Stimulated activated CD4-positive, alpha-beta T cell treated with anti-CD3 and anti-CD28 coated beads, TNF-alpha, amount 100 ng/mL, for 24 hours (primary cell): ENCODE data around the gene RCAN1.
"Not testable (repeated sequence)": the region's sequence is repeated elsewhere in the genome, so short reads cannot be mapped to it uniquely, and the experiment has no call there.

ENCODE experiments used
- DNase-seq, 3 experiments: peaks; one replicate each; pipeline ENCODE4 v3.0.0-alpha.2; 2020; ENCODE audit warnings: low read depth in 3 of 3

The RCAN1 gene

DNA sequence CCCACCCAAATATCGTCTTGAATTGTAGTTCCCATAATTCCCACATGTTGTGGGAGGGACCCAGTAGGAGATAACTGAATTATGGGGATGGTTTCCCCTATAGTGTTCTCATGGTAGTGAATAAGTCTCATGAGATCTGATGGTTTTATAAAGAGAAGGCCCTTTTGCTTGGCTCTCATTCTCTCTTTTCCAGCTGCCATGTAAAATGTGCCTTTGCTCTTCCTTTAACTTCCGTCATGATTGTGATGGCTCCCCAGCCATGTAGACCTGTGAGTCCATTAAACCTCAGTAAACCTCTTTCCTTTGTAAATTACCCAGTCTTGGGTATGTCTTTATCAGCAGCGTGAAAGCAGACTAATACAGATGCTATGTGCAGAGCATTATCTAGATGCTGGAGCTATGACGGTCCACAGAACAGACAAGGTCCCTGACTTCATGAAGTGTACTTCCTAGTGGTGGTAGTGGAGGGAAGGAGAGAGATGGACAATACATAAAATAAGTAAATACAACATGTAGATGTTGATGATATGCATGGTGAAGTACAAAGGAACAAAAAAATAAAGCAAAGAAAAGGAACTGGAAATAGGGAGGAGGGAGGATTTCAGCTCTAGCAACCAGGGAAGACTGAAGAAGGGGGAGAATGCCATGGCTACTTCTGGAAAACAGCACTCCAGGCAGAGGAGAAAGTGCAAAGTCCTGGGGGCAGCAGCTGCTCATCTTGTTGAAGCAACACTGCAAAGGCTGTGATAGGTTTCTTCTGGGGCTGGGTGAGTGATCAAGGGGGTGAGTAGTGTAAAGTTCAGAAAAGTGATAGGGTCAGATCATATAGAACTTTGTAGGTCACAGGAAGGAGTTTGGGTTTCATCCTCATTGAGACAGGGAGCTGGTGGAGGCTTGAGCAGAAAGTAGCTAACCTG is 6.8 kb upstream of the RCAN1 start:
- no peak for DNase-seq

DNA sequence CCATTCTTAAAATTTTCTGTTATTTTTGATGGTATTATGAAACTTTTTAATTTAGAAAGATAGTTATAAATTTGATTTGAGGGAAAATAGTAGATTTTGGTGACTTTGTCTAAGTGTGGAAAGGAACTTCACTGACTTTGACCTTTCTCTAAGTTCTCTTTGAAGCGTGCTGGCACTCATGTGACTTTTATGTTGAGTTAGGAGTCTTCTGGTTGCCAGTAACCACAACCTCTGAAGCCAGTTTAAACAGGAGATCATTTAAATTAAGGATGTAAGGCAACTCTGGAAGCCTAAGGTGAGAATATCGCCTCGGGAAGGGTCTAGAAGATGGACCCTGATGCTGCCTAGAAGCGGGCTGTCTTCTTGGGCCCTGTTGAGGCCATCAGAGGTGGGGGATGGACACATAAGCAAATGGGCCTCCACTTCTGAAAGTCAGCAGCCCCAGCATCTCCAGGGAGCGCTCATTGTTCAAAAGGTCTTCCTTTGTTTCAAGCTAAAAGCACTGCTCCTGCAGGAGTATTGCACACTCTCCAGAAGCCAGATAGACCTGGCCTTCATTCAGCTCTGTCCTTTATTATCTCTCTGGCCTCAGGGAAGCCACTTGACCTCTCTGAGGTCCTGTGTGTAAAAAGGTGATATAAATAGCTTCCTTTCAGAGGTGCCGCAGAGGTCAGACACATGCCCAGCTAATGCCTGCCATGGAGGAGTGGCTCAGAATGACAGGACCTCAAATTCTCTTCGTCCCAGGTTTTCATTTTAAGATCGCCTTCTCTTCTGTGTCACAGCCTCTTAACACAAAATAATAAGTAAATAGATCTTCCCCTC is 5.1 kb upstream of the RCAN1 start:
- DNase-seq = no peak

DNA sequence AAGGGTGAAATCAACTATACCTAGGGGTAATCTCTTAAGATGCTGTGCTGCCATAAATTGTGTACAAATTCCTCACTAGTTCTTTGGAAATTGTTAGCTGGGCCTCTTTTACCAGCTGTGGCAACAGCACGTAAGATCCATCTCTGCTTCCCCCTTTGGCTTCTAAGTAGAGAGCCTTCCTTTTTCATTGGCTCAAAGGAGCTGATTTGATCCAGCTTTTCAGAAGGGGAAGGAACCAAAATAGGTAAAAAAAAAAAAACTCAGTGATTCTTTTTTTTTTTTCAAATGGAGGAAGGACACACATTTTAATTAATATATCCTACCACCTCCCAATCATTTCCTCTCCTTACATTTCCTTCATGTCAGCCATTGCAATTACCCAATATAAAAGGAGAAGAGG is 4.0 kb upstream of the RCAN1 start:
- no peak for DNase-seq

DNA sequence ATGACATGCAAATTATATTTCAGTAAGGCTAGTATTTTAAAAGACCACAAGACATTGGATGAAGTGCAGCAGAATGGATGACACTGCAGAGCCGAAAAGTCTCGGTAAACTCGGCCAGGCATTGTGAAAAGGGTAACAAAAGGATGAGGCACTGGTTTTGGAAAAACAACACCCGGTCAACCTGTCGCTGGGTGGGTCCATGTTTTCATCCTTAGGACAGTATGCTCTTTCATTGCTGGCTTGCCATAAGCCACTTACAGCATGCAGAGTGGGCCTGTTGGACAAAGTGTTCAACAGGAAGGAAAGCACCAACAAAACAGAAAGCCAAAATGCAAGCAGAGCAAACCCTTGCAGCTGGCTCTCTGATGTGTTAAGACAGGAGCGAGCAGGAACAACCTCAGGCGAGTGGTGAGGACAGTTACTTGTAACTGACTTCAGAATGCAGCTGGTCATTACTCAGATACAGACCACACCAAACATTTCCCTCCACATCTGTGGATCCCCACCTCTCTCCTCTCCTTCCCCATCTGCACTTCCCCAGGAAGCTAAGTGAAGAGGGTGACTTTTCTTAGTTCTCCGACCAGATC is 2.9 kb upstream of the RCAN1 start:
- DNase-seq = no peak

DNA sequence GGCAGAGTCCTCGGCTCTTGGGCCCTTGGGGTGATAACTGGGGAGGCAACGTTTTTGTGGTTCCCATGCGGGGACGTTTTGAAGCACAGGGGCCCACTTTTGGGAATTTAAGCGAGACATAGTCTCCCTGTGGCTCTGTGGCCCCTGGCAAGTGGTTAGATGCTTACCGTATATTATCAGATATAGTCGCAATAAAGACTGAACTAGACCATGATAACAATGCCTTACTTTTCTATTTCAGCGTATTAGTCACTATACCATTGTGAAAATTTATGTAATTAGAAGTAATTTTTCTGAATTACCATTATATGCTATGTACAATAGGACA is 538 bp upstream of the RCAN1 start:
- DNase-seq = no peak

DNA sequence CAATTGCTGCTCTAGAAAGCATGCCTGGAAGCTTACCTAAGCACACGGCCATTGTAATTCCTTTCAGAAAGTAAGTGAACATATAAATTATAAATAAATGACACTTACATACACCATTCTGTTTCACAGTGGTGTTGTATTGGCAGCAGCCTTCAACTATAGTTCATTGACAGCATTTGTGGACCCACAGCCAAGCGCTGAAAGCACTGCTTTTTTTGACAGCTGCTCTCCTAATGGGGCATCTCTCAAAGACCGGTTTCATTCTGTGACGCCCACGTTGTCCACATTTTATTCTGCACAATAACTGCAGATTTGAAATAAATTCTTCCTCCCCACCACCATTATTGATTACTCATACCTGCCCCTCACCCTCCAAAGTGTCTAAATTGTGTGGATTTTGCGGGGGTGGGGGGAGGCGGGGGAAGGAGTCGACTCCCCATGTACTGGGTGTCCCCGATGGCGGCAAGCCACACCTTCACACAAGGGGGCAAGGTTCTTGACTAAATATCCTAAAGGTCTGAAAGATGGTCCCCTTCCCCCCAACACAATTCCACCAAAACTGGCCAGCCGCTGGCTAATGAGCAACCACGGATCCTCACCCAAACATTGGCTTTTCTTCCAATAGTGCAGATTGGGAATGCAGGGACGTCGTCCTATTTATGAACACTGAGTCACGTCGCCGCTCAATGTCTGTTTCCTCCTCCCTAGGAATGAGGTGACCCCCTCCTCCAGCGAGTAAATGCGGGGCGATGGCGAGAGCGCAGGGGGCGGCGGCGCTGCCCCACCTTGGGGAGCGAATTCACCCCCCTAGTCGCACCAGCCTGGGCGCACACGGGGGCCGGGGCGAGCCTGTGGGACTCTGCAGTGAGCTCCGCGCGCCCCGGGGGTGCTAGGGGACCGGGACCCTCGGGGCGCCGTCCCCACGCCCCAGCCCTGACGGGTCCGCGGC is 960 bp downstream of the RCAN1 start:
- DNase-seq = no peak

DNA sequence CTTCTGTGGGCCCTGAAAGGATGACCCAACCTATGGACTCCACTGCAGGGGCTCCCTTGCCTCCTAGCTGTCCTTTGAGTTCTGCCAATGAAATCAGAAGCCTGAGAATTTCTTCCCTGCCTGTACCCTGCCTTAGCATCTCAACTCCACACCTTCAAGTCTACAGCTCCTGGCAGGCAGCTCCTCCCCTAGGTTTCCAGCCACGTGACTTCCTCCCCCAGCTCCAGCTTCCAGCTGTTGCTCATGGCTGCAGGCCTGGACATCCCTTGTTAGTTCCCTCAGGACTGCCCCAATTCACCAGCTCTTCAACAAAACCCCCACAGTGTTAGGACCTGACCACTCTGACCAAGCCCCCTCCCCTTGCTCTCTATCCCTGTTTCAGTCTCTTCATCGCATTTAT is 2.4 kb downstream of the RCAN1 start:
- no peak for DNase-seq

DNA sequence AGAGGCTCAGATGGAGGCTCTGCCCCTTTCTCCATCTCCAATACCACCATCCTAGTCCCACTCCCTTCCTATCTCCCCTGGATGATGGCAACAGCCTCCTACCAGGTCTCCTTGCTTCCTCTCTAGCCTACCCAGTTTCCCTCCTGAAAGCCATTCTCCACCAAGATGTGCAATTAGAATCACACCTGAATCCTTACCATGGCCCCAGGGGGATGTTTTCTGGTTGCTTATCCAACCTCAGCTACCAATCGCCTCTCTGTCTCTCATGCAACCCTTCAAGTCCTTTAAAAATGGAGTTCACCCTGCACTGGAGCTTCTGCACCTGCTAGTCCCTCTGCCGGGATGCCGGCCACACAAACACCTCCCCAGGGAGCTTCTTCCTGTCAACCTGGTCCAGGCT is 2.9 kb downstream of the RCAN1 start:
- DNase-seq = no peak

DNA sequence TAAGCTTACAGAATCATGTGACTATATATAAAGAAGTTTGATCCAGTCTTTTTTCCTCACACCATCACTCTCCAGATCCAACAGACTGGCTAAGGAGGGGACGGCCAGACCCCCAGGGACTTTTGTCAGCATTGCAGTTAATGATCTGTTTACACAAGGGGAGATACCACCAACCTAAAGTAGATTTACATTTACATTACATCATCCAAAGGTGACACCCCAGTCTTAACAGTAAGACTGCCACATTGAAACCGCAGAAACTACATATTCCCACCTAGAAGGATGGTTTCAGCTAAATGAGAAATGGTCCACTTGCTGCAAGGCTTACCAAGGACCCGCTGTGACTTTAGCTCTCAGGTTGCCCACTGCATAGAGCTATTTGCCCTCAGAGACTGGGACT is 3.4 kb downstream of the RCAN1 start:
- DNase-seq = no peak

DNA sequence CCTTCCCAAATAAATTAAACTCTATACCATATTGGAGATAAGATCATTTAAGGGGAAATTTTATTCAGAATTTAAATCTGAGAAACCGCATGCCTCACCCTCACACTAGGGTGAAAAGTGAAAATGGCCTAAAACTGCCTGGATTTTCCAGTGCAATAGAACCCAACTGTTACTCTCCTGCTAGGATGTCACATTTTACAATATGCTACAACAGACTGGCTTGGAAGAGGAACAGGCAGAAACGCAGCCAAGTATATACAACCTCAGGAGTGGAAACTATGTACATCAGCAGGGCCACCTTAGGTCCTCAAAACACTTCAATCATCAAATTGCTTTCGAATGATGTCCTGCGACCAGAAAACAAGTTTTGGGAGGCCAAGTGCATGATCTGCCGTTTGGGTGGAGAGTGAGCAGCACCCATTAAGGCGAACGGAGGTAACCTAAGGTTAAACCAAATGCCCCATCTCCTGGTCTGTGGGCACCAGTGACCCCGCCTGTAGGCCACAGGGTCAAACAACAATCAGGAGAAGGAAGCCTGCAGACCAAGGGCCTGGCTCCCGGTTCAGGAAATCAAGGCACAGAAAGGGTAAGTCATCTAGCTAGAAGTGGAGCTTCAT is 4.9 kb downstream of the RCAN1 start:
- no peak for DNase-seq

DNA sequence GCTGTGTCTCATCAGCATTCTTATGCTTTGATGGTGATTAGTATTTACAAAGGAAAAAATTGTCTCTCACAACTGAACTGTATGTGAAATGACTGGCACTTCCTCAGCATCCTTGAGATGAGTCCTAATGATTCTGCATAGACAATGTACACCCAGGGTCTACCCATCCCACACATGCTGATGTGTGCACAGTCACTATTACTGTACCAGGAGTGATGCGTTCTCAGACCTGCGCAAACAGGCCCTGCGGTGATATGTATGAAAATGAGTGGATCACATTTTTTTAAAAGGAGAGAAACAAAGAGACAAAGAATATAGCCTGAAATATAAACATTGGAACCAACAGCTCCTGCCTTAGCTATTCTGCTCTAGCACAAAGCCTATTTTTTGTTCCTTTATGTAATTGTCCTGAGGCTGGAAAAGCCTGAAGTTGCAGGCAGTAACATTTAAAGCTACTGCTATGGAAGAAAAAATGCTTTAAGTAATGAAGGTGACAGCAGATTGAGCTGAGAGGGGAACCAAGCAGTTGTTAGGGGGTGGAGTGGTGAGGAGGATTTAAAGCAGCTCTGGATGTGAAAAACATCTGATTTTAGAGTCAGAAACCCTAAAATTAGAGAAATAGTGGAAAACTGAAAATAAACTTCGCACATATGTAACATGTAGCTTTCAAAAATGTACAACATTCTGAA is 5.5 kb downstream of the RCAN1 start:
- no peak for DNase-seq

DNA sequence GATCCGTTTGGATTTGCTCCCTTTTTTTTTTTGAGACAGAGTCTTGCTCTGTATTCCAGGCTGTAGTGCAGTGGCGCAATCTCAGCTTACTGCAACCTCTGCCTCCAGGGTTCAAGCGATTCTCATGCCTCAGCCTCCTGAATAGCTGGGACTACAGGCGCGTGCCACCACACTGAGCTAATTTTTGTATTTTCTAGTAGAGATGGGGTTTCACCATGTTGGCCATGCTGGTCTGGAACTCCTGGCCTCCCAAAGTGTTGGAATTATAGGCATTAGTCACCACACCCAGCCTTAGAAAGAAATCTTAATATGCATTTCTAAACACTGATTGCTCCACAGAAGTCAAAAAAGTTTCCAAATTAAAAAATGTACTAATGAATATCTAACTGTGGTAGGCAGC is 7.5 kb downstream of the RCAN1 start:
- not testable (repeated sequence) for DNase-seq

DNA sequence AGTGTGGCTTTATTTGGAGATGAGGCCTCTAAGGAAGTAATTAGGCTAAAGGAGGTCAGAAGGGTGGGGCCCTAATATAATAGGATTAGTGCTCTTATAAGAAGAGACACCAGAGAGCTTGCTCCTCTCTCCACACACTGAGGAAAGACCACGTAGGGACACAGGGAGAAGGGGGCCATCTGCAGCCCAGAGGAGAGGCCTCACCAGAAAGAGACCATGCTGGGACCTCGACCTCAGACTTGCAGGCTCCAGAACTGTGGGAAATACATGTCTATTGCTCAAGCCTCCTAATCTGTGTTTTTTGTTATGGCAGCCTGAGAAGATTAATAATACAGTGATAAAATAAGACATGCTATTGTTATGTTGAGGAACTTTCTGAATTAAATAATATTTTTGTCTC is 8.3 kb downstream of the RCAN1 start:
- no peak for DNase-seq

DNA sequence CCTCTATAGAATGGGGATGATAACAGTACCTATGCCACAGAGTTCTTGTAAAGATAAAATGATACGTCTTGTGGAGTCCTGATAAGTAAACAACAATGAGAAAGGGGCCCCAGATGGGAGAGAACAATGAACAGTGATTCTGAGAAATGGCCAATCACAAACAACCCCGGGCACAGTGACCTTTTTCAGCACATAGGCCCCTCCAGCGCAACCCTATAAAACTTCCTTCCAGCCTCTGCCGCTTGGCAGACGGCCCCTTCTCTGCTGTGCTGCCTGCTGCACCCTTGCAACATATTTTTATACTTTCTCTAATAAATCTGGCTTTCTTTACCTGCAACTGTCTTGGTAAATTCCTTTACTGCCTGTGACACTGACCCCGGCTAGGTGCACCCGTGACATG is 8.9 kb downstream of the RCAN1 start:
- DNase-seq = no peak

DNA sequence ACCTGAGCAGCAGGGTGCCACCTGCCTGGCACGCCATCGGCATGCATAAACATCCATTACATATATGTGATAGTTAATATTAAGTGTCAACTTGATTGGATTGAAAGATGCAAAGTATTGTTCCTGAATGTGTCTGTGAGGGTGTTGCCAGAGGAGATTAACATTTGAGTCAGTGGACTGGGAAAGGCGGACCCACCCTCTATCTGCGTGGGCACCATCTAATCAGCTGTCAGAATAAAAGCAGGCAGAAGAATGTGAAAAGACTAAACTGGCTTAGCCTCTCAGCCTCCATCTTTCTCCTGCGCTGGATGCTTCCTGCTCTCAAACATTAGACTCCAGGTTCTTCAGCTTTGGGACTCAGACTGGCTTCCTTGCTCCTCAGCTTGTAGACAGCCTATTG is 10.0 kb downstream of the RCAN1 start:
- DNase-seq = not testable (repeated sequence)

DNA sequence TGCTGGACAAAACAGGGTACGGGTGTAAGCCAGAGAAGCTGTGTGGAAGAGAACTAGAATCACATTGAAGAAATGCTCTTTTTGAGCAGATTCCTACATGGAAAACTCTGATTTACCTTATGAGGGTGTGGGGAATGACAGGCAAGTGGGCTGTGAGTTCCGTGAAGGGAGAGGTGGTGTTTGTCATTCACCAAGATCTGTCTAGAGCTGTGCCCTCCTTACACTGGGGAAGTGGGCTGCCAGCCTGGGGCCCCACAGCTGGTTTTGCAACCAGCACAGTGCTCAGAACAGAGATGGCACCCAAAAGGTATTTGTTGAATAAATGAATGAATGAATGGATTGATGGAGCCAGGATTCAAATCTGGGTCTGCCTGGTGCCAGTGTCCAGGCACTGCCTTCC is 10.4 kb downstream of the RCAN1 start:
- no peak for DNase-seq

DNA sequence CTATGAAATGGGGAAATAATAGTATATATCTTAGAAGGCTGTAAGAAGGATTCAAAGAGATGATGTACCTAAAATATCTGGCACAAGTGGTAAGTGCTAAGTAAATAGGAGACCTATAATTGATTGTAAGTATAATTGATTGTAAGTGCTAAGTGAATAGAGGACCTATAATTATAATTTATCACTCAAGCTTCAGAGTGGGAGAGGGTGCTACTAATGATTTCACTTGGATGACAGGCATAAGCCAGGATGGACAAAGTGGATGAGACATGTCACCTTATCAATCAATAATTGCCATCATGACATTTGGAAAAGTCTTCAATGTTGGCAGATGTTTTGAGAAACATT is 11.2 kb downstream of the RCAN1 start:
- no peak for DNase-seq

DNA sequence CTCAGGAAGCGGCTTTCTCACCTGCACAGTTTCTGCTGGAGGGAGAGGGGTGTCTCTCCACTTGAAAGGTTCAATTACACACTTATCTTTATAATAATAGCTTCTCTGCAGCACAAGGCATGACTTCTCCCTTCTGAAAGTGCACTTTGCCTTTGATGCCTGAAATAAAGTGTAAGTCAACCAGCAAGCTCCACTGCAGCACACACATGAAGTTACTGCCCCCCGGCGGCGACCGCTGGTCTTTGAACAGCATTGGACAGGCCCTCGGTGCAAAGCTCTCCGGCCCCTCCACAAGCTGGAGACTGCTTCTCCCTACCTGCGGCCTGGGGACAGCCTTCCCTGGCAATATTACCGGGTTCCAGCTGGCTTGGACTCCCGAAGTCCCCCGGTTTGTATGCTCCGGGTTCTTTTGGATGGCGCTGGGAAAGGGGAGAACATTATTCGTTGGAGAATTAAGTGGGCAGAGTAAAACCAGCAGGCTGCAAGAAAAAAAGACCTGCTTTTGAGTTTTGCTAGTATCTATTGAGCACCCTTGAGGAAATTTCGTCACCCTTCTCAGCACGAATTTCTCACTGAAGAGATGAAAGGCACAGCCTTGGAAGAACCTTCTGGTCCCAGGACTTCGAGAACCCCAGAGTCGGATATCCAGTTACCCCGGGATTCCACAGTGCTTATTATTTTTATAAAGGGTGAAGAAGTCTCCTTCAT is 11.8 kb downstream of the RCAN1 start:
- peak; percentile 27 to 65 (median 36) for DNase-seq

DNA sequence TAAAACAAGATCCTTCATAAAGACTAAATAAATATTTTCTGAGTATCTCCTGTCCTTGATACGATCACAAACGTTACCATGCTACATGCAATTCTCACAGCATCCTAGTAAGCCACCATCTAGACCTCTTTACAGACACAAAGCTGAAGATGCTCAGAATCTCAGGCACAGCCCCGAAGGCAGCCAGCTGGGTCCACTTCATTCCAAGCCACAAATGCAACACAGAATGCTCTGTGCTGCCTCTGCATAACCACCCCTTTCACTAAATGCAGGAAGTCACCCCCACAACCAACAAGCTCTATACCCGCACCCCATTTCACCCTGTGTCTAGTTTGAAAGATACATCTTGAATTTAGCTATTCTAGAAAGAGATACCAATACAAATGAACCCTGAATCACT is 12.9 kb downstream of the RCAN1 start:
- DNase-seq = no peak

DNA sequence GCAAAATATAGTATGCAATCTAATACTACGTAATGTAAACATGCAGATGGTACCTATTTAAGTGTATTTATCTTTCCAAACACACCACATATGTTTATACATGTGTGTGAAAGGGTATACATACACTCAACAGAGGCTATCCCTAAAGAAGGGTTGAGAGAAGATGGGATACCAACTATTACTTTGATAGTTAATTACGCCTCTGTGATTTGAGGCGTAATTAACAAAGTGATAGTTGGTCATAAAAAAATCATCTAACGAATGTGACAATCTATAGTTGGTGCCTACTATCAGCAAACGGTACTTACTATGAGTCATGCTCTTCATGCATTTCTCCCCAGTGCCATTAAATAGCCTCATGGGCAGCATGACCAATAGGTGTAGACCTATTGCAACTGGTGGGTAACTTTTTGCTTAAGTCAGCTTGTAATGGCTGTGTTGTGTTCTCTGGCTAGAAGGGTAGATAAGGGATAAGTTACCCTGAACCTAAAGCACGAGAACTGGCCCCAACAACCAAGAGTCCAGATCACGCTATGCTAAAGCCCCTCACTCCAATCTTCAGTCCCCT is 15.3 kb downstream of the RCAN1 start:
- no peak for DNase-seq
